HEK293 (cell line): ENCODE results near the gene ZBTB39.
"Not testable (repeated sequence)": the region's sequence is repeated elsewhere in the genome, so short reads cannot be mapped to it uniquely, and the experiment has no call there.

Experiments used
- CTCF ChIA-PET: fragments of 350-600 bp; formaldehyde crosslinking; extraction: SDS; loops from one replicate; lab custom pipeline; 2021; ENCODE audit warnings: antibody characterized with exemption; lab: Yijun Ruan, JAX
- POLR2A ChIA-PET: fragments of 300-600 bp; formaldehyde crosslinking; extraction: SDS; loops from one replicate; lab custom pipeline; 2020; ENCODE audit warnings: antibody characterized with exemption, inconsistent platforms; lab: Yijun Ruan, JAX
- H3K27ac ChIP-seq: fragments of 200-500 bp; sonication (Bioruptor generic); 2 replicates; pipeline ENCODE4 v1.5.1; 2014; ENCODE audit warnings: low read depth, low read length, control low read depth, inconsistent platforms; ENCODE audit errors: extremely low read depth
- H3K36me3 ChIP-seq, 2 experiments: fragments of 200-500 bp in 1 of 2; sonication (Bioruptor generic) in 1 of 2; 1 replicate in 1 of 2; 2 replicates in 1 of 2; pipeline ENCODE4 v1.5.1; 2014 to 2017; ENCODE audit warnings: inconsistent platforms in 2 of 2, low read length in 2 of 2; ENCODE audit not compliant: control insufficient read depth in 2 of 2, insufficient read depth in 1 of 2
- H3K4me1 ChIP-seq: fragments of 200-500 bp; sonication (Bioruptor generic); 2 replicates; pipeline ENCODE4 v1.5.1; 2014; ENCODE audit warnings: mild to moderate bottlenecking, low read length, inconsistent platforms; ENCODE audit not compliant: control insufficient read depth, insufficient read depth
- H3K4me3 ChIP-seq: 2 replicates; pipeline ENCODE4 v1.5.1; 2011; ENCODE audit warnings: low read depth, mild to moderate bottlenecking, control low read depth, low read length, moderate library complexity
- H3K9me3 ChIP-seq: fragments of 200-500 bp; sonication (Bioruptor generic); 2 replicates; pipeline ENCODE4 v1.5.1; 2014; ENCODE audit warnings: low read depth, low read length, inconsistent platforms; ENCODE audit not compliant: control insufficient read depth, insufficient read depth
- PRDM1 ChIP-seq: fragments of 450-650 bp; formaldehyde crosslinking; IDR thresholded peaks from 2 replicates; pipeline ENCODE4; 2016; ENCODE audit warnings: missing biosample characterization, missing genetic modification characterization
- SP2 ChIP-seq: fragments of 450-650 bp; formaldehyde crosslinking; IDR thresholded peaks from 2 replicates; pipeline ENCODE4 v1.5.1; 2016; ENCODE audit warnings: missing biosample characterization, missing genetic modification characterization
- TRIM28 ChIP-seq: IDR thresholded peaks from 2 replicates; pipeline ENCODE4 v1.6.1; 2011; ENCODE audit warnings: low read length, control low read depth, borderline replicate concordance
- ZBTB21 ChIP-seq: fragments of 450-650 bp; formaldehyde crosslinking; IDR thresholded peaks from 2 replicates; pipeline ENCODE4 v1.5.1; 2017; ENCODE audit warnings: missing biosample characterization, missing genetic modification characterization
- ZBTB7A ChIP-seq: fragments of 450-650 bp; formaldehyde crosslinking; IDR thresholded peaks from 2 replicates; pipeline ENCODE4 v1.5.1; 2016; ENCODE audit warnings: low read depth, missing biosample characterization, missing genetic modification characterization
- ZFHX2 ChIP-seq: fragments of 450-650 bp; formaldehyde crosslinking; conservative IDR thresholded peaks from 2 replicates; pipeline ENCODE4 v1.5.1; 2016; ENCODE audit warnings: missing biosample characterization, missing genetic modification characterization
- ZFP41 ChIP-seq: fragments of 450-650 bp; formaldehyde crosslinking; IDR thresholded peaks from 2 replicates; pipeline ENCODE4 v1.5.1; 2016; ENCODE audit warnings: missing biosample characterization, missing genetic modification characterization, borderline replicate concordance
- ZNF132 ChIP-seq: fragments of 450-650 bp; formaldehyde crosslinking; IDR thresholded peaks from 2 replicates; pipeline ENCODE4 v1.5.1; 2017; ENCODE audit warnings: missing biosample characterization, missing genetic modification characterization, borderline replicate concordance
- ZNF138 ChIP-seq: fragments of 450-650 bp; formaldehyde crosslinking; IDR thresholded peaks from 2 replicates; pipeline ENCODE4 v1.5.1; 2016; ENCODE audit warnings: missing biosample characterization, missing genetic modification characterization, borderline replicate concordance
- ZNF2 ChIP-seq: fragments of 450-650 bp; formaldehyde crosslinking; IDR thresholded peaks from 2 replicates; pipeline ENCODE4 v1.5.1; 2016; ENCODE audit warnings: missing biosample characterization, missing genetic modification characterization
- ZNF248 ChIP-seq: fragments of 450-650 bp; formaldehyde crosslinking; IDR thresholded peaks from 2 replicates; pipeline ENCODE4 v1.5.1; 2017; ENCODE audit warnings: missing biosample characterization, missing genetic modification characterization
- ZNF274 ChIP-seq, 2 experiments: fragments of 200-500 bp in 1 of 2; fragments of 450-650 bp in 1 of 2; sonication (Bioruptor generic) in 1 of 2; formaldehyde crosslinking in 1 of 2; IDR thresholded peaks; 2 replicates each; pipeline versions ENCODE4 v1.5.1 to v1.6.1; 2014 to 2016; ENCODE audit warnings: borderline replicate concordance in 1 of 2, inconsistent platforms in 1 of 2, low read length in 1 of 2, missing biosample characterization in 1 of 2, missing genetic modification characterization in 1 of 2
- ZNF302 ChIP-seq: fragments of 450-650 bp; formaldehyde crosslinking; IDR thresholded peaks from 2 replicates; pipeline ENCODE4 v1.5.1; 2016; ENCODE audit warnings: missing biosample characterization, missing genetic modification characterization, low read depth
- ZNF335 ChIP-seq: fragments of 450-650 bp; formaldehyde crosslinking; conservative IDR thresholded peaks from 2 replicates; pipeline ENCODE4 v1.5.1; 2016; ENCODE audit warnings: missing biosample characterization, missing genetic modification characterization
- ZNF341 ChIP-seq: fragments of 450-650 bp; formaldehyde crosslinking; IDR thresholded peaks from 2 replicates; pipeline ENCODE4; 2016; ENCODE audit warnings: low read depth, missing biosample characterization, missing genetic modification characterization
- ZNF366 ChIP-seq: fragments of 450-650 bp; formaldehyde crosslinking; conservative IDR thresholded peaks from 2 replicates; pipeline ENCODE4 v1.5.1; 2016; ENCODE audit warnings: missing biosample characterization, missing genetic modification characterization
- ZNF48 ChIP-seq: fragments of 450-650 bp; formaldehyde crosslinking; IDR thresholded peaks from 2 replicates; pipeline ENCODE4 v1.5.1; 2016; ENCODE audit warnings: missing biosample characterization, missing genetic modification characterization
- ZNF561 ChIP-seq: fragments of 450-650 bp; IDR thresholded peaks from 2 replicates; pipeline ENCODE4 v1.5.1; 2018; ENCODE audit warnings: missing biosample characterization, missing genetic modification characterization, borderline replicate concordance
- ZNF664 ChIP-seq: fragments of 450-650 bp; formaldehyde crosslinking; IDR thresholded peaks from 2 replicates; pipeline ENCODE4 v1.5.1; 2016; ENCODE audit warnings: missing biosample characterization, missing genetic modification characterization
- ZNF701 ChIP-seq: fragments of 450-650 bp; formaldehyde crosslinking; IDR thresholded peaks from 2 replicates; pipeline ENCODE4 v1.5.1; 2016; ENCODE audit warnings: missing biosample characterization, missing genetic modification characterization
- ZNF747 ChIP-seq: fragments of 450-650 bp; formaldehyde crosslinking; IDR thresholded peaks from 2 replicates; pipeline ENCODE4 v1.5.1; 2016; ENCODE audit warnings: missing biosample characterization, missing genetic modification characterization
- ZNF76 ChIP-seq: fragments of 450-650 bp; formaldehyde crosslinking; IDR thresholded peaks from 2 replicates; pipeline ENCODE4; 2016; ENCODE audit warnings: low read depth, missing biosample characterization, missing genetic modification characterization, borderline replicate concordance
- TF ChIP-seq, protein P1 (sequence below): fragments of 450-650 bp; formaldehyde crosslinking; IDR thresholded peaks from 2 replicates; pipeline ENCODE4 v1.5.1; 2016; ENCODE audit warnings: missing biosample characterization, missing genetic modification characterization
- TF ChIP-seq, protein P2 (sequence below): fragments of 450-650 bp; formaldehyde crosslinking; IDR thresholded peaks from 2 replicates; pipeline ENCODE4 v1.5.1; 2017; ENCODE audit warnings: missing biosample characterization, missing genetic modification characterization
- TF ChIP-seq, protein P3 (sequence below): fragments of 450-650 bp; IDR thresholded peaks from 2 replicates; pipeline ENCODE4 v1.5.1; 2018; ENCODE audit warnings: missing biosample characterization, mild to moderate bottlenecking, missing genetic modification characterization

ZBTB39 gene

DNA sequence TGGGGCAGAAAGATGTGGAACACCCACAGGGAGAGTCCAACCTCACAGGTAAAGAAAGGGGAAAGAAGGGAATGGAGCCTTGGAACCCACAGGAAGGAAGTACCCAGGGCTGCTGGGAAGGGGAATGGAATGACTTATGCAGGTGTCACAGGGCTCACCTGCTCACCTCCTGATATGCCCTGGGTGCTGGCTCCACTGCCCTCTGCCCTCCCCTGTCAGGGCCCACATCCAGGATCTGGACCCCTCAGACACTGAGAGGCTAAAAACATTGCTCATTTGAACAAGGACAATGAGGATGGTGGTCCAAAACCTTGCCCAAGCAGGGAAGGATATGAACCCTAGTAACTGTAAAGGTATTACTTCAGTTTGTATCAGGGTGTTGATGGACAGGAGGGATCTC is 19.3 kb downstream of the ZBTB39 start:
- CTCF ChIA-PET = interaction anchor here (0.6 to 4.9 kb wide), 15 partner anchors 8 to 233 kb away, joined by 3 to 82 read pairs (median 7); partner anchors contain the start of genes HSD17B6, STAT6 and ZBTB39
- TF ChIP-seq ZNF561 = no peak
- TF ChIP-seq, protein P1, sequence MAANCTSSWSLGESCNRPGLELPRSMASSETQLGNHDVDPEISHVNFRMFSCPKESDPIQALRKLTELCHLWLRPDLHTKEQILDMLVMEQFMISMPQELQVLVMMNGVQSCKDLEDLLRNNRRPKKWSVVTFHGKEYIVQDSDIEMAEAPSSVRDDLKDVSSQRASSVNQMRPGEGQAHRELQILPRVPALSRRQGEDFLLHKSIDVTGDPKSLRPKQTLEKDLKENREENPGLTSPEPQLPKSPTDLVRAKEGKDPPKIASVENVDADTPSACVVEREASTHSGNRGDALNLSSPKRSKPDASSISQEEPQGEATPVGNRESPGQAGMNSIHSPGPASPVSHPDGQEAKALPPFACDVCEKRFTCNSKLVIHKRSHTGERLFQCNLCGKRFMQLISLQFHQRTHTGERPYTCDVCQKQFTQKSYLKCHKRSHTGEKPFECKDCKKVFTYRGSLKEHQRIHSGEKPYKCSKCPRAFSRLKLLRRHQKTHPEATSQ = no peak
- TF ChIP-seq ZNF76 (tag by site-specific recombination) = no peak
- TF ChIP-seq, protein P2, sequence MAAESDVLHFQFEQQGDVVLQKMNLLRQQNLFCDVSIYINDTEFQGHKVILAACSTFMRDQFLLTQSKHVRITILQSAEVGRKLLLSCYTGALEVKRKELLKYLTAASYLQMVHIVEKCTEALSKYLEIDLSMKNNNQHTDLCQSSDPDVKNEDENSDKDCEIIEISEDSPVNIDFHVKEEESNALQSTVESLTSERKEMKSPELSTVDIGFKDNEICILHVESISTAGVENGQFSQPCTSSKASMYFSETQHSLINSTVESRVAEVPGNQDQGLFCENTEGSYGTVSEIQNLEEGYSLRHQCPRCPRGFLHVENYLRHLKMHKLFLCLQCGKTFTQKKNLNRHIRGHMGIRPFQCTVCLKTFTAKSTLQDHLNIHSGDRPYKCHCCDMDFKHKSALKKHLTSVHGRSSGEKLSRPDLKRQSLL (tag by site-specific recombination) = no peak
- TF ChIP-seq ZFHX2 (tag by site-specific recombination) = no peak
- no peak for TF ChIP-seq ZBTB7A (tag by site-specific recombination)
- no peak for TF ChIP-seq ZNF274 (IDR thresholded peaks at IDR 0.05; ENCODE audit: low read length)
- no peak for TF ChIP-seq ZNF274 (tag by site-specific recombination; IDR thresholded peaks at IDR 0.05; ENCODE audit: borderline replicate concordance)
- TF ChIP-seq TRIM28 = no peak
- TF ChIP-seq ZNF701 (tag by site-specific recombination) = no peak
- no peak for TF ChIP-seq ZNF664 (tag by site-specific recombination)
- no peak for TF ChIP-seq ZNF248 (tag by site-specific recombination)
- no peak for TF ChIP-seq ZBTB21
- TF ChIP-seq ZFP41 (tag by site-specific recombination) = no peak
- TF ChIP-seq ZNF302 (tag by site-specific recombination) = no peak
- TF ChIP-seq ZNF747 (tag by site-specific recombination) = no peak
- H3K4me1 ChIP-seq = no peaks in the 10 kb centered on the region
- no peak overlapping the region for H3K4me3 ChIP-seq
- no peaks in the 10 kb centered on the region for H3K36me3 ChIP-seq
- no peaks in the 10 kb centered on the region for H3K9me3 ChIP-seq
- POLR2A ChIA-PET = interaction anchor here (1.2 to 1.6 kb wide), 2 partner anchors 13 to 299 kb away, joined by 3 read pairs; partner anchors contain the start of gene PTGES3
- H3K27ac ChIP-seq = no peak overlapping the region

DNA sequence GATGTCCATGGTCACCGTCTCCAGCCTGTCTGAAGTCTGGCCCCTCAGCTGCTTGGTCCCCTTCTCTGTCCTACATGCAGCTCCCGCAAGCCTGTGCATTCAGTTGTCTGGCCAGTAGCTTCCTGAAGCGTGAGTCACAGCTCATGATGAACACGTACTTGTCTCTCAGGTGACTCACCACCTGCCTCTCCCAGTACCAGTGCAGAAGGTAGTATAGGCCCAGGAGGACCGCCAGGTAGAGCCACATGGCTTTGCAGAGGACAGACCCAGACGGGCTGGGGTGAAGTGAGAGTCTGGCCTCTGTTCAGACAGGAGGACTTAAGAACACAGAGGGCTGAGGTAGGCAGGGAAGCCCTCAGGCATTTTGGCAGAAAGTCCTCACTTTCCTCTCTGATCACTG is 20.6 kb downstream of the ZBTB39 start:
- H3K36me3 ChIP-seq, H3K4me3 ChIP-seq, POLR2A ChIA-PET, H3K27ac ChIP-seq, H3K4me1 ChIP-seq: not testable (repeated sequence)
- TF ChIP-seq ZNF366 (tag by site-specific recombination) (0 out of 2 replicates have a peak, but pooled peaks have one; percentile 30), ZNF335 (tag by site-specific recombination) (0 out of 2 replicates have a peak, but pooled peaks have one; percentile 23), PRDM1 (peak; percentile 40; the same call in 1 of the 2 replicates)
- TF ChIP-seq, all 188 proteins: peak for 3; not testable (repeated sequence) for 185
- not testable (repeated sequence) for H3K9me3 ChIP-seq
- CTCF ChIA-PET = interaction anchor here (0.6 to 4.9 kb wide), 9 partner anchors 17 to 473 kb away, joined by 3 to 82 read pairs (median 4); partner anchors contain the start of genes HSD17B6 and ZBTB39

DNA sequence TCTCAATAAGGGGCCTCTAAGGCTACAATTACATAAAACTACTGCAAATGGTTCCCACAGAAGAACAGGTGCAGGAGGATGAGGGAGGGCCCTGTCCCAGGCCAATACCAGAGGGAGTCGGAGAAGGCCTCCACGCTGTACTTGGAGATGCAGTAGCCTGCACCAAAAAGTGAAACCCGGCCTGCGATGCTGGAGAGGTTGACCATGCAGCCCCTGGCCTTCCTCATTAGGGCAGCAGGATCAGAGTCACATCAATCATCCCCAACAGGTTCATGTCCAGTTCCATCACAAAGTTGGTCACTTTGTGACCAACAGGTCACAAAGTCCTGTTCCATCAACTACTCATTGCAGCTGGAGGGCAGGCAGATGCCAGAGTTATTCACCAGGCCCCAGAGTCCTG is 23.0 kb downstream of the ZBTB39 start:
- CTCF ChIA-PET = no interaction called here
- H3K4me3 ChIP-seq = no peak overlapping the region
- TF ChIP-seq ZNF341 (tag by site-specific recombination) (no peak), ZNF132 (no peak), ZNF48 (tag by site-specific recombination) (no peak), ZNF138 (no peak), ZNF2 (no peak), SP2 (tag by site-specific recombination) (no peak)
- TF ChIP-seq, protein P3, sequence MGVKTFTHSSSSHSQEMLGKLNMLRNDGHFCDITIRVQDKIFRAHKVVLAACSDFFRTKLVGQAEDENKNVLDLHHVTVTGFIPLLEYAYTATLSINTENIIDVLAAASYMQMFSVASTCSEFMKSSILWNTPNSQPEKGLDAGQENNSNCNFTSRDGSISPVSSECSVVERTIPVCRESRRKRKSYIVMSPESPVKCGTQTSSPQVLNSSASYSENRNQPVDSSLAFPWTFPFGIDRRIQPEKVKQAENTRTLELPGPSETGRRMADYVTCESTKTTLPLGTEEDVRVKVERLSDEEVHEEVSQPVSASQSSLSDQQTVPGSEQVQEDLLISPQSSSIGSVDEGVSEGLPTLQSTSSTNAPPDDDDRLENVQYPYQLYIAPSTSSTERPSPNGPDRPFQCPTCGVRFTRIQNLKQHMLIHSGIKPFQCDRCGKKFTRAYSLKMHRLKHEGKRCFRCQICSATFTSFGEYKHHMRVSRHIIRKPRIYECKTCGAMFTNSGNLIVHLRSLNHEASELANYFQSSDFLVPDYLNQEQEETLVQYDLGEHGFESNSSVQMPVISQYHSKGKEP = no peak
- no peaks in the 10 kb centered on the region for H3K4me1 ChIP-seq
- no peaks in the 10 kb centered on the region for H3K9me3 ChIP-seq
- H3K36me3 ChIP-seq = no peaks in the 10 kb centered on the region
- POLR2A ChIA-PET = interaction anchor here (0.5 kb wide), 1 partner anchor 211 kb away, joined by 4 read pairs; no protein-coding TSS in a partner anchor
- H3K27ac ChIP-seq = no peak overlapping the region

DNA sequence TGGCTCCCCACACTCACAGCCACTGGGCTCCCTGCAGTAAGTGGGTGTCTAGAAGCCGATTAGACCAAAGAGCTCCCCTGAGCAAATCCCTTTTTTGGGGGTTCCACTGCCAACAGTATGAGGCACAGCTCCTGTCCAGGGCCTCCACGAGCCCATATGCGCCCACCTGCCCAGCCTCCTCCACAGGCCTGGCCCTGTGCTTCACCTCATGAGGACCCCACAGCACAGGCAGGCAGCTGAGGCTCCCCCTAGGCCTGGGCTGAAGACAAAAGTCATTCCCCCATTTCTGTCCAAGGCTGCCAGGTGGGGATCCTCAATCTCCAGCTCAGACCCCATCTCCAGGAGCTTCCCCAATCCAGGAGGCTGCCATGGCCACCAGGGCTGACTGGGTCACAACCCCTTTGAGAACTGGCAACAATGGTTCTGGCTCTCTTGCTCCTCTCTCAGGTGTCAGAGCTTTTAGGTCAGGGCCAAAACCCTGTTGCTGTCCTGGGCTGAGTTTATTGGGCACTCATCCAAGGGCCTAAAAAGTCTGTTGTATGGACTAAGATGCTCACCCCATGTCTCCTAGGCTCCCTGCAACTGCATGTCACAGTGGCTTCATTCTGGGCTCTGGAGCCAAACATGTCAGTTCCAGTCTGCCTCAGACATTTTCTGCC is 23.6 kb downstream of the ZBTB39 start:
- H3K4me1 ChIP-seq, POLR2A ChIA-PET, H3K27ac ChIP-seq, H3K9me3 ChIP-seq, H3K36me3 ChIP-seq, H3K4me3 ChIP-seq, CTCF ChIA-PET: not testable (repeated sequence)
